ENCODE data around the gene SOHLH1. TPM values are rescaled to one million over a fixed set of nuclear protein-coding genes. Genes with fewer than 3 reads are reported as not detected.

SOHLH1 gene
- not detected in 2 replicates for total RNA-seq

DNA sequence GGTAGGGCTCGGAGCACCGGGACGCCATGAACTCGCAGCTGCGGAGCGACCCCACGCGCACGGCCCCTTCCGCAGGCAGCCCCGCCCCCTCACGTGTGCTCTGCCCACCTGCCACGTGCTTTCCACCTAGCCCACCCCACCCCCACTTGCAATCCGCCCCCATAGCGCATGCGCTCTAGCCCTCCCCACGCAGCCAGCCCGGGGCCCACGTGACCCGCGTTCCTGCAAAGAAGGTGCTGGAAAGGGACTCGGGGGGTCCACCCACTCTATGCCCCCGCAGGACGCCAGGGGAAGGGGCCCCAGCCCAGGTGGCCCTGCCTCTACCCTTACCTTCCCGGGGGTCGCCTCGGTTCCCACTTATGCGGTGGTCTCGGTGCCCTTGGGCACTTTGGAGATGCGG lies at the start of gene SOHLH1:
Gene SOHLH1 (minus strand): TSS at position 42 of the 400 bp plus-strand sequence. CDS start 14 bp downstream, at position 28.

DNA sequence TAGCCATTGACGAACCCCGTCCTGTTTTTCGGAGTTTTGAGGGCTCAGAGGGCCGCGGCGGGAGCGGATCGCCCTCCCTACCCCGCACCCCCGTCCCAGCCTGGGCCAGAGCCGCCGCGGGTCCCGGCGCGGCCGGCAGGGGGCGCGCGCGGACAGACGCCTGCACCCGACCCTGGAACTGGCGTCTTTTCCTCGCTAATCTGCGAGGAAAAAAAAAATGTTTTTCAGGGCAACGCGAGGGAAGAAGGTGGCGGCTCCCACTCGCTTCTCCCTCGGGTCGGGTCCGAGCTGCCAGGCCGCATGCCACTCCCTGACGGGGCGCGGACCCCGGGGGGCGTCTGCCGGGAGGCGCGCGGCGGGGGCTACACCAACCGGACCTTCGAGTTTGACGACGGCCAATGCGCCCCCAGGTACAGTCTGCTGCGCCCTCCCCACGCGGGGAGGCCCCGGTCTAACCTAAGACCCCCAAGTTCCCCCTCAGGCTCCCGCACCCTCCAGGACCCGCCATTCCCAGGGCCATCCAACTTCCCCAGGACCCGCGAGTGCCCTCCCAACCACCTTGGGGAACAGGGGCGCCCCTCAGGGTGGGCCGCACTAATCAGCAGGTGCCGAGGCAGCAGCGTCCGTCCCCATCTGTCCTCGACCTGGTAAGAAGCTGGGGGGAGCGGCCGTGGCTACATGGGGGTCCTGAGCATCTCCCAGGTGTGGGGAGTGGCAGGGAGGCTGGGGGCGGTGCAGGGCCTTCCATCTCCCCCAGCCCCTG lies 2.9 kb upstream of the SOHLH1 start, which contains the start of gene KCNT1:
Gene KCNT1 (plus strand): TSS at position 227 of the 763 bp plus-strand sequence. CDS start 74 bp downstream, at position 301.

GRCh38 chr9:135662758-135663450 lies 36.4 kb downstream of the SOHLH1 start, which contains the start of gene LCN9:
Gene LCN9, plus strand, starts transcription at chr9:135663309. Its CDS starts 13 bp downstream, at chr9:135663322.

Other genes with a start within 250 kb of the SOHLH1 start
- 12.9 and 16.9 TPM in 2 replicates for gene PPP1R26, start 219.7 kb downstream of the SOHLH1 start, total RNA-seq
- 52.5 and 78.5 TPM in 2 replicates for gene MRPS2, start 198.8 kb downstream of the SOHLH1 start, total RNA-seq
- gene LCN1, start 178.0 kb downstream of the SOHLH1 start, total RNA-seq: not detected in 2 replicates
- not detected in 2 replicates for gene OBP2A, start 153.4 kb downstream of the SOHLH1 start, total RNA-seq
- gene PAEP, start 137.7 kb downstream of the SOHLH1 start, total RNA-seq: not detected in 2 replicates
- gene GLT6D1, start 59.9 kb downstream of the SOHLH1 start, total RNA-seq: not detected in 2 replicates
- not detected in 2 replicates for gene LCN9, start 36.2 kb downstream of the SOHLH1 start, total RNA-seq
- not detected in 2 replicates for gene KCNT1, start 2.7 kb upstream of the SOHLH1 start, total RNA-seq
- gene CAMSAP1, start 208.1 kb upstream of the SOHLH1 start, total RNA-seq: 24.8 and 38.4 TPM in 2 replicates